Measurements from ENCODE around the gene CERS2. TPM values are rescaled to one million over a fixed set of nuclear protein-coding genes. Genes with fewer than 3 reads are reported as not detected.

CERS2 gene
- polyA plus RNA-seq, 1 of the 3 experiments (the other 2 are of a cell fraction), result 150 TPM

DNA sequence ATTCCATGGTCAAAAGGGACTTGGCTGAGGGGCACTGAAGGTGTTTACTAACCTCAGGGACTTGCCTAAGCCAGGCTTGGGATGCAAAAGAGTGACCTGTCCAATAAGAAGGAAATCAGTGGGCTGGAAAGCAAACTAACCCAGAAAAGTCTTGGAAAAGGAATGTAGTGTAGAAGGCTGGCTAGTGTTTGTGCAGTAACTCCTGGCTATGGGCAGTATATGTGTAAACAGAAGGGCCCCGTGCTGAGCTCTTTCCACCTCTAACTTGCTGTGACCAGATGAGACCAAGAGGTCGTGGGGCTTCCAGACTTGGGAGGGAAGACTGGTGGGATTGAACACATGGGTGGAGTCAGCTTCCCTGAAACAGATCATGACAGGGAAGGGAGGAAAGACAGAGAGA, 28.0 kb upstream of the CERS2 start:
- Histone ChIP-seq H3K79me2 (ENCODE audit: insufficient read depth) (0 out of 2 replicates have a peak, but pooled peaks cover 9% of the 10 kb centered on the region), H3K9me2 (no peaks in the 10 kb centered on the region), H3K9me3 (no peaks in the 10 kb centered on the region), H3K36me3 (replicated peaks in 1 of 2; ENCODE audit: control insufficient read depth in 1 of 2, insufficient read depth in 2 of 2, low read length in 1 of 2) (peaks cover 0 to 11% of the 10 kb centered on the region in 2 experiments), H2AFZ (ENCODE audit: low read depth) (no peak overlapping the region), H4K20me1 (ENCODE audit: insufficient read depth) (no peaks in the 10 kb centered on the region), H3K27me3 (ENCODE audit: insufficient read depth) (no peaks in the 10 kb centered on the region), H3K4me2 (no peak overlapping the region), H3F3A (replicated peaks; ENCODE audit: insufficient read depth) (peaks cover 12% of the 10 kb centered on the region), H3K27ac (ENCODE audit: low read depth in 2 of 2, low read length in 1 of 2) (no peak overlapping the region), H3K4me3 (ENCODE audit: low read depth in 2 of 2, low read length in 1 of 2) (no peak overlapping the region), H3K4me1 (ENCODE audit: control insufficient read depth in 1 of 2, insufficient read depth in 2 of 2, low read depth in 1 of 2, low read length in 1 of 2) (peaks cover 0 to 22% of the 10 kb centered on the region in 2 experiments; a peak in 2 of 4 replicates), H3K9ac (no peak overlapping the region)
- no peak for DNase-seq
- POLR2A ChIA-PET, result no interaction called here
- 65% methylated on average over 2 of the region's 2 CpGs for WGBS (ENCODE audit: low lambda C conversion rate)
- CTCF ChIA-PET, result interaction anchor here (5.3 to 15.9 kb wide), 2 partner anchors 7 to 22 kb away, joined by 79 to 371 read pairs; partner anchors contain the start of genes ANXA9 and CERS2
- TF ChIP-seq, protein P1, sequence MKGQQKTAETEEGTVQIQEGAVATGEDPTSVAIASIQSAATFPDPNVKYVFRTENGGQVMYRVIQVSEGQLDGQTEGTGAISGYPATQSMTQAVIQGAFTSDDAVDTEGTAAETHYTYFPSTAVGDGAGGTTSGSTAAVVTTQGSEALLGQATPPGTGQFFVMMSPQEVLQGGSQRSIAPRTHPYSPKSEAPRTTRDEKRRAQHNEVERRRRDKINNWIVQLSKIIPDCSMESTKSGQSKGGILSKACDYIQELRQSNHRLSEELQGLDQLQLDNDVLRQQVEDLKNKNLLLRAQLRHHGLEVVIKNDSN (IDR thresholded peaks at IDR 0.05; ENCODE audit: borderline replicate concordance, low read depth), result no peak
- TF ChIP-seq NFIC (IDR thresholded peaks at IDR 0.05; ENCODE audit: borderline replicate concordance), result no peak
- no peak for TF ChIP-seq GATA2 (CRISPR knock-in tag; IDR thresholded peaks at IDR 0.05)
- no peak for TF ChIP-seq TCF12 (IDR thresholded peaks at IDR 0.05)
- no peak for TF ChIP-seq MXI1 (IDR thresholded peaks at IDR 0.05; ENCODE audit: low read depth, low read length)
- TF ChIP-seq EZH2phosphoT487 (IDR thresholded peaks at IDR 0.05; ENCODE audit: borderline replicate concordance, low read depth), result no peak
- TF ChIP-seq, protein P2, sequence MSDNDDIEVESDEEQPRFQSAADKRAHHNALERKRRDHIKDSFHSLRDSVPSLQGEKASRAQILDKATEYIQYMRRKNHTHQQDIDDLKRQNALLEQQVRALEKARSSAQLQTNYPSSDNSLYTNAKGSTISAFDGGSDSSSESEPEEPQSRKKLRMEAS (IDR thresholded peaks at IDR 0.05; ENCODE audit: low read depth), result no peak
- no peak for TF ChIP-seq GABPA (IDR thresholded peaks at IDR 0.05; ENCODE audit: low read depth)
- TF ChIP-seq POLR2AphosphoS5 (IDR thresholded peaks at IDR 0.05; ENCODE audit: low read depth, low read length), result no peak
- TF ChIP-seq, protein P3, sequence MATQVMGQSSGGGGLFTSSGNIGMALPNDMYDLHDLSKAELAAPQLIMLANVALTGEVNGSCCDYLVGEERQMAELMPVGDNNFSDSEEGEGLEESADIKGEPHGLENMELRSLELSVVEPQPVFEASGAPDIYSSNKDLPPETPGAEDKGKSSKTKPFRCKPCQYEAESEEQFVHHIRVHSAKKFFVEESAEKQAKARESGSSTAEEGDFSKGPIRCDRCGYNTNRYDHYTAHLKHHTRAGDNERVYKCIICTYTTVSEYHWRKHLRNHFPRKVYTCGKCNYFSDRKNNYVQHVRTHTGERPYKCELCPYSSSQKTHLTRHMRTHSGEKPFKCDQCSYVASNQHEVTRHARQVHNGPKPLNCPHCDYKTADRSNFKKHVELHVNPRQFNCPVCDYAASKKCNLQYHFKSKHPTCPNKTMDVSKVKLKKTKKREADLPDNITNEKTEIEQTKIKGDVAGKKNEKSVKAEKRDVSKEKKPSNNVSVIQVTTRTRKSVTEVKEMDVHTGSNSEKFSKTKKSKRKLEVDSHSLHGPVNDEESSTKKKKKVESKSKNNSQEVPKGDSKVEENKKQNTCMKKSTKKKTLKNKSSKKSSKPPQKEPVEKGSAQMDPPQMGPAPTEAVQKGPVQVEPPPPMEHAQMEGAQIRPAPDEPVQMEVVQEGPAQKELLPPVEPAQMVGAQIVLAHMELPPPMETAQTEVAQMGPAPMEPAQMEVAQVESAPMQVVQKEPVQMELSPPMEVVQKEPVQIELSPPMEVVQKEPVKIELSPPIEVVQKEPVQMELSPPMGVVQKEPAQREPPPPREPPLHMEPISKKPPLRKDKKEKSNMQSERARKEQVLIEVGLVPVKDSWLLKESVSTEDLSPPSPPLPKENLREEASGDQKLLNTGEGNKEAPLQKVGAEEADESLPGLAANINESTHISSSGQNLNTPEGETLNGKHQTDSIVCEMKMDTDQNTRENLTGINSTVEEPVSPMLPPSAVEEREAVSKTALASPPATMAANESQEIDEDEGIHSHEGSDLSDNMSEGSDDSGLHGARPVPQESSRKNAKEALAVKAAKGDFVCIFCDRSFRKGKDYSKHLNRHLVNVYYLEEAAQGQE (IDR thresholded peaks at IDR 0.05; ENCODE audit: low read depth, low read length), result no peak
- TF ChIP-seq RCOR1 (IDR thresholded peaks at IDR 0.05; ENCODE audit: low read length), result no peak
- TF ChIP-seq, protein P4, sequence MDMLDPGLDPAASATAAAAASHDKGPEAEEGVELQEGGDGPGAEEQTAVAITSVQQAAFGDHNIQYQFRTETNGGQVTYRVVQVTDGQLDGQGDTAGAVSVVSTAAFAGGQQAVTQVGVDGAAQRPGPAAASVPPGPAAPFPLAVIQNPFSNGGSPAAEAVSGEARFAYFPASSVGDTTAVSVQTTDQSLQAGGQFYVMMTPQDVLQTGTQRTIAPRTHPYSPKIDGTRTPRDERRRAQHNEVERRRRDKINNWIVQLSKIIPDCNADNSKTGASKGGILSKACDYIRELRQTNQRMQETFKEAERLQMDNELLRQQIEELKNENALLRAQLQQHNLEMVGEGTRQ (IDR thresholded peaks at IDR 0.05; ENCODE audit: borderline replicate concordance, low read depth, low read length), result no peak
- no peak for TF ChIP-seq TAF1 (IDR thresholded peaks at IDR 0.05; ENCODE audit: borderline replicate concordance, low read depth, low read length)
- TF ChIP-seq, protein P5, sequence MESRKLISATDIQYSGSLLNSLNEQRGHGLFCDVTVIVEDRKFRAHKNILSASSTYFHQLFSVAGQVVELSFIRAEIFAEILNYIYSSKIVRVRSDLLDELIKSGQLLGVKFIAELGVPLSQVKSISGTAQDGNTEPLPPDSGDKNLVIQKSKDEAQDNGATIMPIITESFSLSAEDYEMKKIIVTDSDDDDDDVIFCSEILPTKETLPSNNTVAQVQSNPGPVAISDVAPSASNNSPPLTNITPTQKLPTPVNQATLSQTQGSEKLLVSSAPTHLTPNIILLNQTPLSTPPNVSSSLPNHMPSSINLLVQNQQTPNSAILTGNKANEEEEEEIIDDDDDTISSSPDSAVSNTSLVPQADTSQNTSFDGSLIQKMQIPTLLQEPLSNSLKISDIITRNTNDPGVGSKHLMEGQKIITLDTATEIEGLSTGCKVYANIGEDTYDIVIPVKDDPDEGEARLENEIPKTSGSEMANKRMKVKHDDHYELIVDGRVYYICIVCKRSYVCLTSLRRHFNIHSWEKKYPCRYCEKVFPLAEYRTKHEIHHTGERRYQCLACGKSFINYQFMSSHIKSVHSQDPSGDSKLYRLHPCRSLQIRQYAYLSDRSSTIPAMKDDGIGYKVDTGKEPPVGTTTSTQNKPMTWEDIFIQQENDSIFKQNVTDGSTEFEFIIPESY (IDR thresholded peaks at IDR 0.05; ENCODE audit: borderline replicate concordance, low read depth), result no peak
- TF ChIP-seq SIN3A (IDR thresholded peaks at IDR 0.05; ENCODE audit: borderline replicate concordance, low read depth, low read length), result no peak
- no peak for TF ChIP-seq FOXJ3 (CRISPR knock-in tag; IDR thresholded peaks at IDR 0.05)
- no peak for TF ChIP-seq MEF2A (IDR thresholded peaks at IDR 0.05; ENCODE audit: borderline replicate concordance, low read depth)
- TF ChIP-seq RAD21 (IDR thresholded peaks at IDR 0.05; ENCODE audit: low read length), result no peak
- no peak for TF ChIP-seq SMC3 (IDR thresholded peaks at IDR 0.05; ENCODE audit: low read depth, low read length)
